GM12873 (cell line): ENCODE measurements around the gene AJM1.

Source experiments
- TF ChIP-seq, protein P1 (sequence below): IDR thresholded peaks from 2 replicates; pipeline ENCODE4 v1.5.1; 2012; ENCODE audit warnings: low read depth, mild to moderate bottlenecking, moderate library complexity, low read length, control low read depth; ENCODE audit not compliant: insufficient read depth; ENCODE audit errors: missing control alignments

Gene AJM1

DNA sequence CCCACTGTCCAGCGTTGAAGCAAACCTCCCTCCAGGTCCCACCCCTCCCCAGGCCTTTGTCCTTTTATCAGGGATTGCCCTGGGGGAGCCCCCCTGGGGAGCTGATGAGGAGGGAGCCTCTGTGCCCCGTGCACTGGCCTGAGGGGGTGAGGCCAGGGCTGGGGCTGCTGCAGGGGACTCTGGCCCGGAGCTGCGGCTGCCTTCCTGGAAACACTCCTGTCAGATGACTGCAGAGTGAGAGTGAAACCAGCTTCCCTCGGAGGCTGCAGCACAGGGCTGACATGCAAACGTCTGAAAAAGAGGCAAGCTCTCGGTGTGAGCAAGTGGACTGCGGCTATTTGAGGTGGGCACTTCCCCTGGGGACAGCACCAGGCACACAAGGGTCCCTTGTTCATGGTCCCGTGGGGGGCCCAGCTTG is 39.4 kb downstream of the AJM1 start:
- TF ChIP-seq, protein P1, sequence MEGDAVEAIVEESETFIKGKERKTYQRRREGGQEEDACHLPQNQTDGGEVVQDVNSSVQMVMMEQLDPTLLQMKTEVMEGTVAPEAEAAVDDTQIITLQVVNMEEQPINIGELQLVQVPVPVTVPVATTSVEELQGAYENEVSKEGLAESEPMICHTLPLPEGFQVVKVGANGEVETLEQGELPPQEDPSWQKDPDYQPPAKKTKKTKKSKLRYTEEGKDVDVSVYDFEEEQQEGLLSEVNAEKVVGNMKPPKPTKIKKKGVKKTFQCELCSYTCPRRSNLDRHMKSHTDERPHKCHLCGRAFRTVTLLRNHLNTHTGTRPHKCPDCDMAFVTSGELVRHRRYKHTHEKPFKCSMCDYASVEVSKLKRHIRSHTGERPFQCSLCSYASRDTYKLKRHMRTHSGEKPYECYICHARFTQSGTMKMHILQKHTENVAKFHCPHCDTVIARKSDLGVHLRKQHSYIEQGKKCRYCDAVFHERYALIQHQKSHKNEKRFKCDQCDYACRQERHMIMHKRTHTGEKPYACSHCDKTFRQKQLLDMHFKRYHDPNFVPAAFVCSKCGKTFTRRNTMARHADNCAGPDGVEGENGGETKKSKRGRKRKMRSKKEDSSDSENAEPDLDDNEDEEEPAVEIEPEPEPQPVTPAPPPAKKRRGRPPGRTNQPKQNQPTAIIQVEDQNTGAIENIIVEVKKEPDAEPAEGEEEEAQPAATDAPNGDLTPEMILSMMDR: no peak

DNA sequence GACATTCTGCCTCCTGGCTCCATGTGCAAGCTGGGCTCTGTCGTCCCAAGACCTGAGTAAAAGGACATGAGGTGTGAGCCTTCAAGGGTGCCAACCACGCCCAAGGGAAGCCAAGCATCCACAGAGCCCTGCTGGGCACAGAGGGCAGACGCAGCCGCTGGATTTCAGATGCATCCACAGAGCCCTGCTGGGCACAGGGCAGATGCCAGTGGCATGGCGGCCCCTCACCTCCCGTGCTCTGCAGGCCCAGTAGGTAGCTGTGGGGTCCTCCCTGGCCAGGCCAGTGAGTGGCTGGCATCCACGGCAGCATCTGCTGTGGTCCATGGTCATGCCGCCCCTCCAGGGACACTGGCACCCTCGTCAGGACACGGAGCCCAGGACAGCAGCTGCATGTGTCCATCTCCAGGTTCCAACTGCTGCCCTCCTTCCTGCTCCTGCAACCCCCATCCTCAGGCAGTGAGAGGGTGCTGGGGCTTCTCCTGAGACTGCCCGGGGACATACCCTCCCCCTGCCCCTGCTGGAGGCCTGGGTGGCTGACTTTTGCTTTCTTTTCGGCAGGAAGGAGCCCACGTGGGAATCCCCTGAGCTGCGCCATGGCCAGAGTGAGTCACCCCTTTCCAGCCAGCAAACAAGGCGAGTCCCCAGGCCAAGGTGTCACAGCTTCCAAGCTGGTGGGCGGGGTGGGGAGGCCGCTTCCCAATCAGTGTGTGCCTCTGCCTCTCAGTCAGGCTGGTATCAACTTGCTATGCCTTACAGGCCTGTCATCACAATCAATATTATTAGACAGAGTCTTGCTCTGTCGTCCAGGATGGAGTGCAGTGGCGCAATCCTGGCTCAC is 40.0 kb downstream of the AJM1 start:
- TF ChIP-seq, protein P1: no peak

DNA sequence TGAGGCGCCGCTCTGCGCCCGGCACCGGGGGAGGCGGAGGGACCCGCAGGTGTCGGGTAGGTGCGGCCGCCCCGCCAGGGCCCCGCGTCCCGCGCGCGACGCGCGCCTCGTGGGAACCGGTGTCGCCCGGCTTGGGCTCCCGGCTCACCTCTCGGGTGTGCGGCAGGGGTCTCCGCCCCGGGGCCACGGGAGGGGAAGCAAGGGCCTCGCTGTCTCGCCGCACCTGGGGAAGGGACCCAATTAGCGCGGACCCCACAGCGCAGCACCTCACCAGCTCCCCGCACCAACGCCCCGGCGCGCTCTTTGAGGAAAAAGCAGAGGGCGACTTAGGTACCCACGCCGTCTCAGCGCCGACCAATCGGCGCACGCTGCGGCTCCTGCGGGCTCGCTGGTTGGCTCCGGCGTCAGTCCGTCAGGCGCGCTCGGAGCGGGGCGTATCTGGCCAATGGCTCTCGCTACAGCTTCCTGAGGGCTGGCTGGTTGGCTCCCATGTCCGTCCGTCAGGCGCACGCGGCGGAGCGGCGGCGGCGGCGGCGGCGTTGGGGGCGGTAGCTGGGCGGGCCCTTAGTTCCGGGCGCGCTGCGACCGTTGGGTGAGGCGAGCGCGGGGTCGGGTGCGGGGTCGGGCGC is 43.8 kb downstream of the AJM1 start, which contains the start of gene TRAF2:
TRAF2 (plus strand) TSS at position 567 of the 629 bp plus-strand sequence. CDS start 12,225 bp downstream, outside the sequence.
- TF ChIP-seq, protein P1: no peak

DNA sequence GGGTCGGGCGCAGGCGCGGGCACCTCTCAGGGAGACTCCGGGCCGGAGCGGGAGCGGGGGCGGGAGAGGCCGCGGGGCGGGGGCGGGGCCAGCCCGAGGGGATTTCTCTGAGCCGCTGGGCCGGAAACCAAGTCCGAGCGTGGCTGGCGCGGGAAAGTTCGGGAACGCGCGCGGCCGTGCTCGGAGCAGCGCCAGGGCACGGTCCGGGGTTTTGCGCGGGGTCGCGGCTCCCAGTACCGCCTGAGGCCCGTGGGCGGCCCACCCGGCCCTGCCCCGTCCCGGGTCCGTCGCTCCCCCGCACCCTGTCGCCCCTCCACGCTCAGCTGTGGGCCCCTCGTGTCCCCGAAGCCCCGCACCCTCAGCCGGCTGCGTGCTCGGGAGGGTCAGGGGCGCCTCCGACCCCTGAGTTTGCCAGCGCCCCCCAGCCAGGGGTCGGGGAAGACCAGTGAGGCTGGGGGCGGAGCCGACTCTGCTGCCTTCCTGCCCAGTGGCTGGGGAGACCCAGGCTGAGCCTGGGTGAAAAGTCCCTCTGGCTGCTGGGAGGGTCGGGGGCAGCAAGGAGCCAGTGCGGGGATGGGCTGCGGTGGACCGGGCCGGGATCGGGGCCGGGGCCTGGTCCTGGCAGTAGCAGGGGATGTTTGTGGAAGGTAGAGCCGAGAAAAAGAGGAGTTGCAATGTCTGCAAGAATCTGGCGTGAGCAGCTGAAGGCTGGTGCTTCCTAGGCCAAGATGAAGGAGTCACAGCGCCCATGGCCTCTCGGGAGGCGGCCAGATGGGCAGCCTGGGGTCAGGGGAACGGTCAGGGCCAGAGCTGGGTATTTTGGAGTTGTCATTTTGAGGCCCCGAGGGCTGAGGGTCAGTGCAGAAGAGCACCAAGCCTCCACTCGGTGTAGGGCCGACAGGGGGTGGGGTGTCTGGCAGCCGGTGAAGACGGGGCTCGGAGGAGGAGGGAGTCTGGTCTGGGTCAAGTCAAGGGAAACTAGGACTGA is 44.6 kb downstream of the AJM1 start:
- TF ChIP-seq, protein P1: no peak

DNA sequence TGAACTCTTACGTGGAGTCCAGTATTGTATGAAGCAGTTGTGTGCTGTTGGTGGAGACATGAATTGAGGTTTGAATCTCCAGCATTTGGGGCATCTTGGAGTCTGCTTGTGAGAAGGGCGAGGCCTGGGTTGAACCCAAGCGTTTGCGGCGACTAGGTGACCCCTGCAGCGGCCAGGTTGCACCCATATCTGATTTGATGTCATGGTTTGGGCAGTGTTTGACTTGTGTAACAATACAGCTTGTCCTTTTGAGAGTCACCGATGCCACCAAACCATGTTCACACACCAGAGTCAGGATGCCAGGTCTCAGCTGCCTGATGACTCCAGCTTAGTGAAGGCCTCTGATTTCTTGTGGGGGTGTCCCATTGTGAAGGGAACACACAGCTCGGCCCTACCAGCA is 46.2 kb downstream of the AJM1 start:
- TF ChIP-seq, protein P1: no peak

DNA sequence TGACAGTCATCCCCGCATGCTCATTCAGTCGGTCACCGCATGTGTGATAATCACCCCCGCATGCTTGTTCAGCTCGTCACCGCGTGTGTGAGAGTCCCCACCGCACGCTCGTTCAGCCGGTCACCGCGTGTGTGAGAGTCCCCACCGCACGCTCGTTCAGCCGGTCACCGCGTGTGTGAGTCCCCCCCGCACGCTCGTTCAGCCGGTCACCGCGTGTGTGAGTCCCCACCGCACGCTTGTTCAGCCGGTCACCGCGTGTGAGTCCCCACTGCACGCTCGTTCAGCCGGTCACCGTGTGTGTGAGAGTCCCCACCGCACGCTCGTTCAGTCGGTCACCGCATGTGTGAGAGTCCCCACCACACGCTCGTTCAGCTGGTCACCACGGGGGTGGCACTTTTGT is 47.6 kb downstream of the AJM1 start:
- TF ChIP-seq, protein P1: no peak

DNA sequence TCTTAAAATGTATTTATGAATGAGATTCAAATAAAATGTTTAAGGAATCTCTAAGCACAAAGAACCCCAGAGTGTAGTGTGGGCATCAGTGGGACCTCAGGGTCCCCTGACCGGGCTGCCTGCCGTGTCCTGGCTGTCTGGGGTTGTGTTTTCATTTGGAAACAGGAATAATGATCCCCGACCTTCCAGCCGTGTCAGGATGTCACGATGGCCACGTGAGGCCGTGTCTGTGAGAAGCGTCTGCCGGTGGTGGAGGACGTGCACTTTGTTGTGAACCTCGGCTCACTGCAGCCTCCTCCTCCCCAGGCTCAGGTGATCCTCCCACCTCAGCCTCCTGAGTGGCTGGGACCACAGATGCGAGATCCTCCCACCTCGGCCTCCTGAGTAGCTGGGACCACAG is 48.4 kb downstream of the AJM1 start:
- TF ChIP-seq, protein P1: no peak
